HFFc6 (cell line): Measurements from ENCODE around the gene AKAP6. TPM values are rescaled to one million over a fixed set of nuclear protein-coding genes. Genes with fewer than 3 reads are reported as not detected.

Experiments
- DNase-seq: peaks from one replicate; pipeline ENCODE4 v3.0.0-alpha.2; 2018
- H3K27ac Mint-ChIP-seq: 2 replicates; pipeline ENCODE4 v1.8.0; 2020; ENCODE audit warnings: mild to moderate bottlenecking, mixed read lengths
- H3K27me3 Mint-ChIP-seq: 2 replicates; pipeline ENCODE4 v1.8.0; 2021; ENCODE audit warnings: mild to moderate bottlenecking, moderate library complexity, mixed read lengths; ENCODE audit not compliant: insufficient read depth
- H3K36me3 Mint-ChIP-seq: 2 replicates; pipeline ENCODE4 v1.8.0; 2021; ENCODE audit warnings: low read depth, mixed read lengths
- H3K4me1 Mint-ChIP-seq: 2 replicates; pipeline ENCODE4 v1.8.0; 2020; ENCODE audit warnings: low read depth, mixed read lengths
- H3K4me3 Mint-ChIP-seq: 2 replicates; pipeline ENCODE4 v1.8.0; 2020; ENCODE audit warnings: mild to moderate bottlenecking, moderate library complexity, mixed read lengths
- H3K9me3 Mint-ChIP-seq: 2 replicates; pipeline ENCODE4 v1.8.0; 2020; ENCODE audit warnings: mild to moderate bottlenecking, mixed read lengths
- total RNA-seq, 6 experiments: library from RNA; stranded (reverse); fragmentation: NEBNext Ultra II Directional; extraction: Animal tissue kit (Norgen Biotek cat#: 25700); gene quantifications; 2 replicates in 1 of 6; 3 replicates in 5 of 6; pipeline ENCODE4 v1.2.3, GENCODE V29; 2021
- TF ChIP-seq, protein P1 (sequence below): fragments of 200-600 bp; sonication (generic); IDR thresholded peaks from 2 replicates; pipeline ENCODE4 v1.5.0; 2021; ENCODE audit warnings: antibody characterized with exemption, mild to moderate bottlenecking

Gene AKAP6
- total RNA-seq, 6 experiments from 2014 or later: 6.1 to 9.8 (median 6.5) TPM

DNA sequence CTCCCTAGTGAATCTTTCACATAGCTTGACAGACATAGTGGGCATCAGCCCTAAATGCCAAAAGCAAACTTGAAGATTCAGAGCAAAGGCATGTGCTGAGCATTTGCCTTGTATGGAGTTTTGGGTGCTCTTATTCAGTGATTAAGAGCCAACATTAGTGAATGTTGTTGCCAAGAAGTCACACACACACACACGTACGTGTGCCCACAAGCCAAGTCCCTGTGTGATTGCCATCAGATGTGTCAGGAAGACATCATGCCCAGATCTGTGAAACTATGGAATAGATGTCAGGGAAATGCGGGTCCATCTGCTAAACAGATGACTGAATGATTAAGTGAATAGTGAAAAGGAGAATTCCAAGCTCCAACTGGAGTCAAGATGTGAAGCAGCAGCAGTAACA lies 149.0 kb downstream of the AKAP6 start:
- Mint-ChIP-seq H3K27me3 (no peaks in the 10 kb centered on the region; the same call in 1 of the 2 replicates), H3K27ac (peak overlapping the region; percentile 80), H3K36me3 (no peaks in the 10 kb centered on the region), H3K4me3 (peak overlapping the region; percentile 46), H3K4me1 (peaks cover 84% of the 10 kb centered on the region), H3K9me3 (no peaks in the 10 kb centered on the region)
- peak; percentile 38 for DNase-seq
- TF ChIP-seq, protein P1, sequence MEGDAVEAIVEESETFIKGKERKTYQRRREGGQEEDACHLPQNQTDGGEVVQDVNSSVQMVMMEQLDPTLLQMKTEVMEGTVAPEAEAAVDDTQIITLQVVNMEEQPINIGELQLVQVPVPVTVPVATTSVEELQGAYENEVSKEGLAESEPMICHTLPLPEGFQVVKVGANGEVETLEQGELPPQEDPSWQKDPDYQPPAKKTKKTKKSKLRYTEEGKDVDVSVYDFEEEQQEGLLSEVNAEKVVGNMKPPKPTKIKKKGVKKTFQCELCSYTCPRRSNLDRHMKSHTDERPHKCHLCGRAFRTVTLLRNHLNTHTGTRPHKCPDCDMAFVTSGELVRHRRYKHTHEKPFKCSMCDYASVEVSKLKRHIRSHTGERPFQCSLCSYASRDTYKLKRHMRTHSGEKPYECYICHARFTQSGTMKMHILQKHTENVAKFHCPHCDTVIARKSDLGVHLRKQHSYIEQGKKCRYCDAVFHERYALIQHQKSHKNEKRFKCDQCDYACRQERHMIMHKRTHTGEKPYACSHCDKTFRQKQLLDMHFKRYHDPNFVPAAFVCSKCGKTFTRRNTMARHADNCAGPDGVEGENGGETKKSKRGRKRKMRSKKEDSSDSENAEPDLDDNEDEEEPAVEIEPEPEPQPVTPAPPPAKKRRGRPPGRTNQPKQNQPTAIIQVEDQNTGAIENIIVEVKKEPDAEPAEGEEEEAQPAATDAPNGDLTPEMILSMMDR: 0 out of 2 replicates have a peak, but pooled peaks have one; percentile 24

DNA sequence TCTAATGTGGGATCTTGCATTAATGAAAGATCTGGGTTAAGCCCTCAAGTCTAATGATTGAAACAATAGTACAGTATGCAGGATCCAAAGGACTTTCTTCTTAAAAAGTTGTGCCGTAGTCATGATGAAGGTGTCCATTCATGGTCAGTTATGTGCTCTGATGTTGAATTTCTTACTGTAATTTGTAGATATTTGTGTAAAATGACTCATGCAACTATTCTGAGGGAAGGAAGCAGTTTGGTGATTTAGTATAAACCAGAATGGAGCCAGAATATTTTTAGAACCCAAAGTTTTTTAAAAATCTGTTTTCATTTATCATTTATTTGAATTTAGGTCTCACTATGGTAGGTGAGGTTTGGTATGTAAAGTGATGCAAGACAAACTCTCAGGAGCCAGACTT lies 151.2 kb downstream of the AKAP6 start:
- H3K36me3 Mint-ChIP-seq: no peaks in the 10 kb centered on the region
- H3K9me3 Mint-ChIP-seq: no peaks in the 10 kb centered on the region
- TF ChIP-seq, protein P1: no peak
- H3K4me1 Mint-ChIP-seq: peaks cover 62% of the 10 kb centered on the region
- H3K27me3 Mint-ChIP-seq: no peaks in the 10 kb centered on the region; the same call in 1 of the 2 replicates
- DNase-seq: peak; percentile 36
- peak overlapping the region; percentile 87 for H3K27ac Mint-ChIP-seq
- peak overlapping the region; percentile 9 for H3K4me3 Mint-ChIP-seq

DNA sequence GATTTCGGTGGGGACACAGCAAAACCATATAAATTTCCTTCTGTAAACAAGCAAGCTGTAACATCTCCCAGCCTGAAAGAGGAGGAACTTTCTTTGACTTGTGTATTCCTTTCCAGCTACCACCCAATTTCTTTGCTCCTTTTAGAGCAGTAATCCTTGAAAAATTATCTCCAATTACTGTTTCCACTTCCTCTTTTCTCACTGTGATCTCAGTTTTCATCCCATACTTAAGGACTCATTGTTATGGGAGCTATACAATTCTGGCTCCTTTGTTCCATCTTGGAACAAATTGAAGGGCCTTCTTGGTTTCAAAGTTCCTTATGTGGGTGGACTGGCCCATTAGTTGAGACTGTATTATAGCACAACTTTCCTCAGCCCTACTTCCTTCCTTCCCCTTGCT lies 152.6 kb downstream of the AKAP6 start:
- no peaks in the 10 kb centered on the region; the same call in 1 of the 2 replicates for H3K27me3 Mint-ChIP-seq
- TF ChIP-seq, protein P1: no peak

DNA sequence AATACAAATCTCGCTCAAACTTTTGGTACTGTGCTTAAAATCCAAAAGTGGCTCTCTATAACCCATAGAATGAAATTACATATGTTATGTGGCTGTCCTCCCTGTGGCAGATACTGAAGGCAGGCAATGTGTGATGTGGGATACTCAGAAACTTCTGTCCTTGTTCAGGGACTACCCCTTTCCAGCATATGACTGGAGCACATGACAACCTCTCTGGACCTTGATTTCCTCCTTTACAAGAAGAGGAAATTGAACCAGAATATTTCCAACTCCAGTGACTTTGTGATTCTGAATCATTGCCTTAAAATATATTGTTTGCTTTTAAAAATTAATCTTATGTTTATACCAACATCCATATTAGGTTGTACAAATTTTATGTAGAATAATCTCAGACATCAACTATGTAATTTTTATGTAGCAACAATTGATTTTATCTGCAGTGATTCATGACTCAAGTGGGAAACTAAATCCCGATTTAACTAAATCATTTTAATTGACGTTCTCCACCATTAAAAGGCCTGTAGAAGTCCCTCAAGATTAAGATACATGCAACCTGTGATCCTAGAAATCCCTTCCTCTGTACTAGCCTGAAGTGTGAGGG lies 162.4 kb downstream of the AKAP6 start:
- Mint-ChIP-seq H3K36me3 (peaks cover 4% of the 10 kb centered on the region; the same call in 1 of the 2 replicates), H3K4me1 (peaks cover 59% of the 10 kb centered on the region), H3K27ac (peak overlapping the region; percentile 43), H3K9me3 (no peaks in the 10 kb centered on the region), H3K27me3 (no peaks in the 10 kb centered on the region), H3K4me3 (peak overlapping the region; percentile 18; the same call in 1 of the 2 replicates)
- TF ChIP-seq, protein P1: no peak
- DNase-seq: no peak

More for the DNA sequence above, 152.6 kb downstream of the AKAP6 start:
- DNase-seq: no peak
- Mint-ChIP-seq H3K4me3 (no peak overlapping the region), H3K4me1 (peaks cover 56% of the 10 kb centered on the region), H3K9me3 (no peaks in the 10 kb centered on the region), H3K36me3 (peaks cover 11% of the 10 kb centered on the region), H3K27ac (peak overlapping the region; percentile 28)

DNA sequence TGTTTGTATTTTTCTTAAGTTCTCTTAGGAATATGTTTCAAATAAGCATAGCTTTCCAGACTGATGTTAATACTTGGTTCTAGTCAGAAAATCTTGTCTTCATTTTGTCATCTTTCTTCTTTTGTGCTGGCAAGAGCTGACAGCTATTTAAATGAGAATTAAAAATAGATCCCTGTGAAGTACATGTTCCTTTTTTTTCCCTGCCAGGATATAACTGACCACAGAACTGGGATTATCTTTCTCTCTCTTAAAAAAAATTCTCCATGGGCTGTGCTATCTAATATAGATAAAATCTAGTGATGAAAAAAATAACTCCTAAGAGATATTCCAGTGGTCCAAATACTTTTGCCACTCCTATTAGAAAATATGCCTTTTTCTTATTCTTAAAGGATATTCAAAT lies 163.4 kb downstream of the AKAP6 start:
- no peak for DNase-seq
- Mint-ChIP-seq H3K27ac (no peak overlapping the region), H3K4me1 (peaks cover 69% of the 10 kb centered on the region), H3K4me3 (no peak overlapping the region), H3K36me3 (no peaks in the 10 kb centered on the region), H3K27me3 (no peaks in the 10 kb centered on the region), H3K9me3 (no peaks in the 10 kb centered on the region)
- TF ChIP-seq, protein P1: no peak
